Measurements from ENCODE around the gene CFAP70. TPM values are rescaled to one million over a fixed set of nuclear protein-coding genes. Genes with fewer than 3 reads are reported as not detected.
"Not testable (repeated sequence)": the region's sequence is repeated elsewhere in the genome, so short reads cannot be mapped to it uniquely, and the experiment has no call there.

Gene CFAP70
- total RNA-seq, 1 donor from 2014 or later: 1.6 TPM

- H3K36me3 ChIP-seq (ENCODE audit: control insufficient read depth in 3 of 3, insufficient read depth in 3 of 3, low read length in 3 of 3): peaks cover 0 to 8% (median 0%) of the 10 kb centered on the region in 3 donors
- no peak overlapping the region for H3K4me3 ChIP-seq (ENCODE audit: low read length in 3 of 3)
- H3K27ac ChIP-seq (ENCODE audit: low read depth, low read length): no peak overlapping the region
- no peaks in the 10 kb centered on the region for H3K27me3 ChIP-seq (ENCODE audit: control insufficient read depth in 3 of 3, insufficient read depth in 3 of 3, low read length in 3 of 3)
- no peaks in the 10 kb centered on the region for H3K4me1 ChIP-seq (ENCODE audit: control insufficient read depth in 3 of 3, insufficient read depth in 3 of 3, low read length in 3 of 3)
- no peaks in the 10 kb centered on the region for H3K9me3 ChIP-seq (ENCODE audit: control insufficient read depth in 3 of 3, low read length in 3 of 3)
- H3K9ac ChIP-seq (ENCODE audit: low read depth in 1 of 3, low read length in 3 of 3): no peak overlapping the region
Measured at GRCh38 chr10:73344269-73344668, 14.4 kb downstream of the CFAP70 start.

DNA sequence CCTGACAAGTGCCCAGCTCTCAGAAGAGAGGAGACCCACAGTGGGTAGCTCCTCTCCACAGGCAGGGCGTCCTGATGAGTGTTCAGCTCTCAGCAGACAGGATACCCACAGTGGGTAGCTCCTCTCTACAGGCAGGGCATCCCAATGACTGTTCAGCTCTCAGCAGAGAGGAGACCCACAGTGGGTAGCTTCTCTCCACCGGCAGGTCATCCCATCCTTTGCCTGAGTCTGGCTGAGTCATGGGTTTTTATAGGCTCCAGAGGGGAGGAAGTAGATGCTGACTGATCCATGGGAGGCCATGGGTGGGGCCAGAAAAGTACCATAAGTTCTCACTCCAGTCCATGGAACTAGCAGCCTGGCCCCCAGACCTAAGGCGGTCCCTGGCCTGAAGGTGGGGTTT lies 18.5 kb downstream of the CFAP70 start:
- H3K27me3 ChIP-seq (ENCODE audit: control insufficient read depth in 3 of 3, insufficient read depth in 3 of 3, low read length in 3 of 3): no peaks in the 10 kb centered on the region
- no peak overlapping the region for H3K27ac ChIP-seq (ENCODE audit: low read depth, low read length)
- peaks cover 0 to 5% (median 0%) of the 10 kb centered on the region in 3 donors for H3K36me3 ChIP-seq (ENCODE audit: control insufficient read depth in 3 of 3, insufficient read depth in 3 of 3, low read length in 3 of 3)
- no peak overlapping the region for H3K4me3 ChIP-seq (ENCODE audit: low read length in 3 of 3)
- H3K4me1 ChIP-seq (ENCODE audit: control insufficient read depth in 3 of 3, insufficient read depth in 3 of 3, low read length in 3 of 3): no peaks in the 10 kb centered on the region
- no peak overlapping the region for H3K9ac ChIP-seq (ENCODE audit: low read depth in 1 of 3, low read length in 3 of 3)
- no peaks in the 10 kb centered on the region for H3K9me3 ChIP-seq (ENCODE audit: control insufficient read depth in 3 of 3, low read length in 3 of 3)

DNA sequence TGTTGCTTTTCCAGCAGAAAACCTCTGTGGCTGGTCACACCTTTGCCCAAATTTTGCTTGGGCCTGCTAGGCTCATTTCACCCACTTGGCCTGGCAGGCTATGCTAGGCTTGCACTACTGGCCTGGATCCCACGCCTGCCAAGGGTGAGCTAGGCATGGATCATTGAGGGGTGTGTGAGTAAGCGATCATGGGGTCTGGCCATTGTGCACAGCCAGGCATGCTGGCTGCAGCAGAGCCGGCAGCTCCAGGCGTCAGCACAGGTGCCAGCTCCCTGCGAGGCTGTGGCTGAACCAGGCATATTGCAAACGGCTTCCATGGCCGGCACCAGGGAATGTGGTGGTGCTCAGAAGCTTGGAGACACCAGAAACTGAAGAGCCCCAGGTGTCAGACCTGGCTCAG lies 19.2 kb downstream of the CFAP70 start:
- no peak overlapping the region for H3K9ac ChIP-seq (ENCODE audit: low read depth in 1 of 3, low read length in 3 of 3)
- H3K36me3 ChIP-seq (ENCODE audit: control insufficient read depth in 3 of 3, insufficient read depth in 3 of 3, low read length in 3 of 3): peaks cover 0 to 5% (median 0%) of the 10 kb centered on the region in 3 donors
- H3K4me3 ChIP-seq (ENCODE audit: low read length in 3 of 3): no peak overlapping the region
- no peaks in the 10 kb centered on the region for H3K9me3 ChIP-seq (ENCODE audit: control insufficient read depth in 3 of 3, low read length in 3 of 3)
- no peaks in the 10 kb centered on the region for H3K4me1 ChIP-seq (ENCODE audit: control insufficient read depth in 3 of 3, insufficient read depth in 3 of 3, low read length in 3 of 3)
- no peaks in the 10 kb centered on the region for H3K27me3 ChIP-seq (ENCODE audit: control insufficient read depth in 3 of 3, insufficient read depth in 3 of 3, low read length in 3 of 3)
- H3K27ac ChIP-seq (ENCODE audit: low read depth, low read length): no peak overlapping the region

DNA sequence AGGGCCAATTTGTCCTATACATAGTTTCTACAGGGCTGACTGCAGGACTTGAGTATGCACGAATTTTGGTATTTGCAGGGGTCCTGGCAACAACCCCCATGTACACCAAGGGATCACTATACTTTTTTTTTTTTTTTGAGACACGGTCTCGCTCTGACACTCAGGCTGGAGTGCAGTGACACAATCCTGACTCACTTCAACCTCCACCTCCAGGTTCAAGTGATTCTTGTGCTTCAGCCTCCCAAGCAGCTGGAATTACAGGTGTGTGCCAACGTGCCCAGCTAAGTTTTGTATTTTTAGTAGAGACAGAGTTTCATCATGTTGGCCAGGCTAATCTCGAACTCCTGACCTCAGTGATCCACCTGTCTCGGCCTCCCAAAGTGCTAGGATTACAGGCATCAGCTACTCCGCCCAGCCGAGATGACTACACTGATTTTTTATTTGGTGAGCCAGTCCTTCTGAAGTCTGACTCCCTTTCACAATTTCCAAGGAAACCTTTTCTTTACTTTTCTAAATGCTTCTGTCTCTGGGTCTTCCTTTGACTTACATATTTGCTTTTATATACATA lies 19.8 kb downstream of the CFAP70 start:
- H3K4me1 ChIP-seq (ENCODE audit: control insufficient read depth in 3 of 3, insufficient read depth in 3 of 3, low read length in 3 of 3): no peaks in the 10 kb centered on the region
- no peaks in the 10 kb centered on the region for H3K9me3 ChIP-seq (ENCODE audit: control insufficient read depth in 3 of 3, low read length in 3 of 3)
- no peak overlapping the region for H3K27ac ChIP-seq (ENCODE audit: low read depth, low read length)
- H3K9ac ChIP-seq (ENCODE audit: low read depth in 1 of 3, low read length in 3 of 3): no peak overlapping the region
- peaks cover 0 to 5% (median 0%) of the 10 kb centered on the region in 3 donors for H3K36me3 ChIP-seq (ENCODE audit: control insufficient read depth in 3 of 3, insufficient read depth in 3 of 3, low read length in 3 of 3)
- H3K27me3 ChIP-seq (ENCODE audit: control insufficient read depth in 3 of 3, insufficient read depth in 3 of 3, low read length in 3 of 3): no peaks in the 10 kb centered on the region
- no peak overlapping the region for H3K4me3 ChIP-seq (ENCODE audit: low read length in 3 of 3)

GRCh38 chr10:73333202-73333601 lies 25.5 kb downstream of the CFAP70 start:
- Histone ChIP-seq H3K36me3 (ENCODE audit: control insufficient read depth in 3 of 3, insufficient read depth in 3 of 3, low read length in 3 of 3) (no peaks in the 10 kb centered on the region), H3K4me1 (ENCODE audit: control insufficient read depth in 3 of 3, insufficient read depth in 3 of 3, low read length in 3 of 3) (no peaks in the 10 kb centered on the region), H3K27ac (ENCODE audit: low read depth, low read length) (no peak overlapping the region), H3K4me3 (ENCODE audit: low read length in 3 of 3) (no peak overlapping the region), H3K27me3 (ENCODE audit: control insufficient read depth in 3 of 3, insufficient read depth in 3 of 3, low read length in 3 of 3) (no peaks in the 10 kb centered on the region), H3K9me3 (ENCODE audit: control insufficient read depth in 3 of 3, low read length in 3 of 3) (no peaks in the 10 kb centered on the region), H3K9ac (ENCODE audit: low read depth in 1 of 3, low read length in 3 of 3) (no peak overlapping the region)

- Histone ChIP-seq H3K27ac (ENCODE audit: low read depth, low read length) (no peak overlapping the region), H3K27me3 (ENCODE audit: control insufficient read depth in 3 of 3, insufficient read depth in 3 of 3, low read length in 3 of 3) (no peaks in the 10 kb centered on the region), H3K36me3 (ENCODE audit: control insufficient read depth in 3 of 3, insufficient read depth in 3 of 3, low read length in 3 of 3) (no peaks in the 10 kb centered on the region), H3K9me3 (ENCODE audit: control insufficient read depth in 3 of 3, low read length in 3 of 3) (no peaks in the 10 kb centered on the region), H3K4me1 (ENCODE audit: control insufficient read depth in 3 of 3, insufficient read depth in 3 of 3, low read length in 3 of 3) (no peaks in the 10 kb centered on the region), H3K9ac (ENCODE audit: low read depth in 1 of 3, low read length in 3 of 3) (no peak overlapping the region), H3K4me3 (ENCODE audit: low read length in 3 of 3) (no peak overlapping the region)
Measured at GRCh38 chr10:73332379-73332778, 26.3 kb downstream of the CFAP70 start.

DNA sequence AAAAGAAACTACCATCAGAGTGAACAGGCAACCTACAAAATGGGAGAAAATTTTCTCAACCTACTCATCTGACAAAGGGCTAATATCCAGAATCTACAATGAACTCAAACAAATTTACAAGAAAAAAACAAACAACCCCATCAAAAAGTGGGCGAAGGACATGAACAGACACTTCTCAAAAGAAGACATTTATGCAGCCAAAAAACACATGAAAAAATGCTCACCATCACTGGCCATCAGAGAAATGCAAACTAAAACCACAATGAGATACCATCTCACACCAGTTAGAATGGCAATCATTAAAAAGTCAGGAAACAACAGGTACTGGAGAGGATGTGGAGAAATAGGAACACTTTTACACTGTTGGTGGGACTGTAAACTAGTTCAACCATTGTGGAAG lies 30.1 kb downstream of the CFAP70 start:
- H3K36me3 ChIP-seq (ENCODE audit: control insufficient read depth in 3 of 3, insufficient read depth in 3 of 3, low read length in 3 of 3); H3K27ac ChIP-seq (ENCODE audit: low read depth, low read length); H3K4me1 ChIP-seq (ENCODE audit: control insufficient read depth in 3 of 3, insufficient read depth in 3 of 3, low read length in 3 of 3); H3K27me3 ChIP-seq (ENCODE audit: control insufficient read depth in 3 of 3, insufficient read depth in 3 of 3, low read length in 3 of 3); H3K4me3 ChIP-seq (ENCODE audit: low read length in 3 of 3); H3K9ac ChIP-seq (ENCODE audit: low read depth in 1 of 3, low read length in 3 of 3); H3K9me3 ChIP-seq (ENCODE audit: control insufficient read depth in 3 of 3, low read length in 3 of 3): not testable (repeated sequence)

GRCh38 chr10:73325290-73325689 lies 33.4 kb downstream of the CFAP70 start:
- not testable (repeated sequence) for H3K9ac ChIP-seq (ENCODE audit: low read depth in 1 of 3, low read length in 3 of 3); H3K9me3 ChIP-seq (ENCODE audit: control insufficient read depth in 3 of 3, low read length in 3 of 3); H3K36me3 ChIP-seq (ENCODE audit: control insufficient read depth in 3 of 3, insufficient read depth in 3 of 3, low read length in 3 of 3); H3K27me3 ChIP-seq (ENCODE audit: control insufficient read depth in 3 of 3, insufficient read depth in 3 of 3, low read length in 3 of 3); H3K4me1 ChIP-seq (ENCODE audit: control insufficient read depth in 3 of 3, insufficient read depth in 3 of 3, low read length in 3 of 3); H3K4me3 ChIP-seq (ENCODE audit: low read length in 3 of 3); H3K27ac ChIP-seq (ENCODE audit: low read depth, low read length)

DNA sequence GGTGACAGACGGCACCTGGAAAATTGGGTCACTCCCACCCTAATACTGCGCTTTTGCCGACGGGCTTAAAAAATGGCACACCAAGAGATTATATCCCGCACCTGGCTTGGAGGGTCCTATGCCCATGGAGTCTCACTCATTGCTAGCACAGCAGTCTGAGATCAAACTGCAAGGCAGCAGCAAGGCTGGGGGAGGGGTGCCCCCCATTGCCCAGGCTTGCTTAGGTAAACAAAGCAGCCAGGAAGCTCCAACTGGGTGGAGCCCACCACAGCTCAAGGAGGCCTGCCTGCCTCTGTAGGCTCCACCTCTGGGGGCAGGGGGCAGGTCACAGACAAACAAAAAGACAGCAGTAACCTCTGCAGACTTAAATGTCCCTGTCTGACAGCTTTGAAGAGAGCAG lies 35.1 kb downstream of the CFAP70 start:
- not testable (repeated sequence) for H3K27ac ChIP-seq (ENCODE audit: low read depth, low read length); H3K4me3 ChIP-seq (ENCODE audit: low read length in 3 of 3); H3K27me3 ChIP-seq (ENCODE audit: control insufficient read depth in 3 of 3, insufficient read depth in 3 of 3, low read length in 3 of 3); H3K36me3 ChIP-seq (ENCODE audit: control insufficient read depth in 3 of 3, insufficient read depth in 3 of 3, low read length in 3 of 3); H3K4me1 ChIP-seq (ENCODE audit: control insufficient read depth in 3 of 3, insufficient read depth in 3 of 3, low read length in 3 of 3); H3K9me3 ChIP-seq (ENCODE audit: control insufficient read depth in 3 of 3, low read length in 3 of 3); H3K9ac ChIP-seq (ENCODE audit: low read depth in 1 of 3, low read length in 3 of 3)

DNA sequence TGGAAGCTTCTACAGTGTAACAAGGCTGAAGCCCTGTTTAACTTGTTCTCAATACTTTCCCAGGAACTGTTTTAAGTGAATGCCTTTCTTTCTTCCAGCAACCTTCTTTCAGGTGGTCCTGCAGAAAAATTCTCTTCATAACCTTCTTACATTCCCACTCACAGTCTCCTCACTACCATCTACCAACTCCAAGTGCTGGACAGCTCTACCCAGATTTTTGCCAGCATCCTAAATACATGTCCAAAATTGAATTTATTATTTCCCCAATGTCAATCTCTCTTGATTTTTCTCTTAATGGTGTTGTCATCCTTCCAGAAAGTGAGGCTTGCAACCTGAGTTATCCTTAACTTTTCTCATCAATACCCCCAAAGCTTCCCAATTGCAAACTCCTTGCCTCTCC lies 48.2 kb downstream of the CFAP70 start:
- Histone ChIP-seq H3K9me3 (ENCODE audit: control insufficient read depth in 3 of 3, low read length in 3 of 3) (peaks cover 0 to 8% (median 0%) of the 10 kb centered on the region in 3 donors), H3K4me3 (ENCODE audit: low read length in 3 of 3) (no peak overlapping the region), H3K4me1 (ENCODE audit: control insufficient read depth in 3 of 3, insufficient read depth in 3 of 3, low read length in 3 of 3) (no peaks in the 10 kb centered on the region), H3K9ac (ENCODE audit: low read depth in 1 of 3, low read length in 3 of 3) (no peak overlapping the region), H3K27ac (ENCODE audit: low read depth, low read length) (no peak overlapping the region), H3K36me3 (ENCODE audit: control insufficient read depth in 3 of 3, insufficient read depth in 3 of 3, low read length in 3 of 3) (no peaks in the 10 kb centered on the region), H3K27me3 (ENCODE audit: control insufficient read depth in 3 of 3, insufficient read depth in 3 of 3, low read length in 3 of 3) (no peaks in the 10 kb centered on the region)
